Sigmoid colon (tissue), 7 donors: ENCODE results near the gene EXOSC10. TPM values are rescaled to one million over a fixed set of nuclear protein-coding genes. Genes with fewer than 3 reads are reported as not detected.

Experiments used
- DNase-seq: peaks from one replicate; pipeline ENCODE4 v3.0.0-alpha.2; 2019
- H3K27ac ChIP-seq, 4 donors: fragments of 200-600 bp; sonication (generic); one replicate each; pipeline ENCODE4 v1.5.1; 2016 to 2019; ENCODE audit warnings: mild to moderate bottlenecking in 1 of 4
- H3K27me3 ChIP-seq, 3 donors: fragments of 200-600 bp; sonication (generic); one replicate each; pipeline ENCODE4 v1.5.1; 2019; ENCODE audit warnings: mild to moderate bottlenecking in 1 of 3
- H3K36me3 ChIP-seq, 4 donors: fragments of 200-600 bp; sonication (generic); one replicate each; pipeline ENCODE4 v1.5.1; 2016 to 2019
- H3K4me1 ChIP-seq, 4 donors: fragments of 200-600 bp; sonication (generic); one replicate each; pipeline ENCODE4 v1.5.1; 2017 to 2019
- H3K4me3 ChIP-seq, 4 donors: fragments of 200-600 bp; sonication (generic); one replicate each; pipeline ENCODE4 v1.5.1; 2017 to 2019; ENCODE audit warnings: mild to moderate bottlenecking in 2 of 4, moderate library complexity in 1 of 4
- H3K9me3 ChIP-seq, 4 donors: fragments of 200-600 bp in 3 of 4; sonication (generic) in 3 of 4; one replicate each; pipeline versions ENCODE4 v1.5.1 to v1.6.1; 2013 to 2019
- EP300 ChIP-seq, 4 donors: sonication (generic); formaldehyde crosslinking; IDR thresholded peaks; one replicate each; pipeline ENCODE4 v1.6.1; 2017; ENCODE audit warnings: antibody characterized with exemption in 4 of 4
- POLR2A ChIP-seq, 2 donors: fragments of 450-650 bp; IDR thresholded peaks; one replicate each; pipeline ENCODE4 v1.6.1; 2016; ENCODE audit warnings: antibody characterized with exemption in 2 of 2, mild to moderate bottlenecking in 2 of 2, moderate library complexity in 2 of 2
- POLR2AphosphoS5 ChIP-seq, 4 donors: sonication (generic); formaldehyde crosslinking; IDR thresholded peaks; one replicate each; pipeline ENCODE4 v1.6.1; 2017; ENCODE audit warnings: antibody characterized with exemption in 4 of 4
- WGBS, 2 donors: extraction: QIAGEN DNeasy Blood & Tissue Kit; methylation state at CpG; one replicate each; pipeline ENCODE4 v1.1.7; 2013; 5-methylcytosine and 5-hydroxymethylcytosine counted together
- intact Hi-C: fragments of 100-400 bp; cut with DNase I; formaldehyde crosslinking; loops from one replicate; pipeline ENCODE4 v1.15.1; 2023
- polyA plus RNA-seq, 3 donors: library from polyadenylated mRNA; stranded (reverse); fragments of 200-250 nt; gene quantifications; one replicate each; pipeline ENCODE4 v1.2.3, GENCODE V29; 2013
- total RNA-seq, 4 donors: library from RNA; depleted of rRNA; stranded (reverse); fragments of >200 nt; gene quantifications; one replicate each; pipeline ENCODE4 v1.1.0, GENCODE V29; 2016
- TF ChIP-seq, protein P1 (sequence below), 4 experiments: fragments of 450-650 bp in 3 of 4; fragments of 200-600 bp in 1 of 4; IDR thresholded peaks; one replicate each; pipeline ENCODE4 v1.5.1; 2016 to 2019; ENCODE audit warnings: antibody characterized with exemption in 4 of 4, mild to moderate bottlenecking in 3 of 4, moderate library complexity in 2 of 4
- donor health status: healthy with polysubstance abuse.
- donor health status: Bipolar disorder and iron deficiency.
- donor health status: healthy.

Gene EXOSC10
- total and polyA plus RNA-seq, 7 donors: 18.6 to 53.7 (median 38.8) TPM

DNA sequence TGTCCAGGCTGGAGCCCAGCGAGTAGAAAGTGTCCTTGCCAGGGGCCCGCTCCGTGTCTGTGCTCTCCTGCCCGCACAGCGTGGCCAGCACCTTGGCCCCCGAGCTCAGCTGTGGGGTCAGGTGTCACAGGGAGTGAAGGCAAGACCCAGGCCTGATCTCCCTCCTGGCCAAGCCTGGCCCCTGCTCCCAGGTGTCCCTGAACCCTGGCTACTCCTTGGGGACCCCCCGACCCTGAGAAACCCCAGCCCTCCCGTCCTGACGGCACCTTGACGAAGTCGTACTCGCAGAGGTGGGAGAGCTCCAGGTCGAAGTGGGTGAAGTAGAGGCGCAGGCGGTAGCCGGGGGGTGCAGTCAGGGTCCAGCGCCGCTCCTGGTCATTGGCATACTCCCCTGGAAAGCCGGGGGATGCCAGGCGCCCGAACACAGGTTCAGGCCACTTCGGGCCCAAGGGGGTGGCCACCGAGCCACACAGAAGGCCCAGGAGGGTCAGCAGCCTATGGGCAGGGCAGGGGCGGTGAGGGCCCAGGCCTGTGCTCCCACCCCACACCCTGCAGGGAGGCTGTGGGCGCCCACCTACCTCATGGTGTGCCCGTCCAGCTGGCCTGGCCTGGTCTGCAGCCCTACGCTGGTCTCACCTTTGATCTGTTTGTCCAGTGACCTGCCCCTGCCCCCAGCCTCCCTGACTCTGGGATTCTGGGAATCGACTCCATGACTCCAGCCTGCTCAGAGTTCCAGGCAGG lies 52.9 kb downstream of the EXOSC10 start, which contains the start of gene MASP2:
MASP2 (minus strand) TSS at position 615 of the 741 bp plus-strand sequence; CDS start at position 583, 32 bp downstream.
- Histone ChIP-seq H3K27me3 (no peaks in the 10 kb centered on the region), H3K9me3 (no peaks in the 10 kb centered on the region), H3K4me3 (no peak within 1 kb of the TSS), H3K36me3 (no peaks in the 10 kb centered on the region), H3K4me1 (no peaks in the 10 kb centered on the region), H3K27ac (no peak within 1 kb of the TSS)
- peak; percentile 58 for DNase-seq
- intact Hi-C loops: no loop called here
- no peak for TF ChIP-seq POLR2A (IDR thresholded peaks at IDR 0.05)
- TF ChIP-seq, protein P1, sequence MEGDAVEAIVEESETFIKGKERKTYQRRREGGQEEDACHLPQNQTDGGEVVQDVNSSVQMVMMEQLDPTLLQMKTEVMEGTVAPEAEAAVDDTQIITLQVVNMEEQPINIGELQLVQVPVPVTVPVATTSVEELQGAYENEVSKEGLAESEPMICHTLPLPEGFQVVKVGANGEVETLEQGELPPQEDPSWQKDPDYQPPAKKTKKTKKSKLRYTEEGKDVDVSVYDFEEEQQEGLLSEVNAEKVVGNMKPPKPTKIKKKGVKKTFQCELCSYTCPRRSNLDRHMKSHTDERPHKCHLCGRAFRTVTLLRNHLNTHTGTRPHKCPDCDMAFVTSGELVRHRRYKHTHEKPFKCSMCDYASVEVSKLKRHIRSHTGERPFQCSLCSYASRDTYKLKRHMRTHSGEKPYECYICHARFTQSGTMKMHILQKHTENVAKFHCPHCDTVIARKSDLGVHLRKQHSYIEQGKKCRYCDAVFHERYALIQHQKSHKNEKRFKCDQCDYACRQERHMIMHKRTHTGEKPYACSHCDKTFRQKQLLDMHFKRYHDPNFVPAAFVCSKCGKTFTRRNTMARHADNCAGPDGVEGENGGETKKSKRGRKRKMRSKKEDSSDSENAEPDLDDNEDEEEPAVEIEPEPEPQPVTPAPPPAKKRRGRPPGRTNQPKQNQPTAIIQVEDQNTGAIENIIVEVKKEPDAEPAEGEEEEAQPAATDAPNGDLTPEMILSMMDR (IDR thresholded peaks at IDR 0.05): no peak
- TF ChIP-seq EP300 (IDR thresholded peaks at IDR 0.05): no peak
- TF ChIP-seq POLR2AphosphoS5 (IDR thresholded peaks at IDR 0.05): no peak
- 92 to 95% methylated on average over 28 of the region's 28 CpGs for WGBS, 2 donors

DNA sequence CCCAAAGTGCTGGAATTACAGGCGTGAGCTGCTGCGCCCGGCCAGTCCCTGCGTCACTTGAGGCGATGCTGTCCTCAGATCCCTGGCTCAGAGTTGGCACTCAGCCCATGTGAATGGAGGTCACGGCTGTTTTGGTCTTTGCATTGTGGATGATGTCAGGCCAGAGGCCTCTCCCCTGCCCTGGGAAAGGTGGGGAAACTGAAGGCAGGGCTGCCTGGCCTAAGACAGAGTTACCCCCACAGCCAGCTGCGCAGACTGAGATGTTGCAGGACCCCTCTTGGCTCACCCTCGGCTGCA lies 53.5 kb downstream of the EXOSC10 start:
- Histone ChIP-seq H3K27me3 (no peaks in the 10 kb centered on the region), H3K27ac (no peak overlapping the region), H3K4me1 (no peaks in the 10 kb centered on the region), H3K36me3 (no peaks in the 10 kb centered on the region), H3K4me3 (no peak overlapping the region), H3K9me3 (no peaks in the 10 kb centered on the region)
- intact Hi-C loops: no loop called here
- TF ChIP-seq POLR2A (IDR thresholded peaks at IDR 0.05): no peak
- no peak for TF ChIP-seq EP300 (IDR thresholded peaks at IDR 0.05)
- no peak for TF ChIP-seq POLR2AphosphoS5 (IDR thresholded peaks at IDR 0.05)
- TF ChIP-seq, protein P1 (IDR thresholded peaks at IDR 0.05): no peak
- peak; percentile 40 for DNase-seq
- 39 to 80% methylated on average over 8 of the region's 8 CpGs for WGBS, 2 donors

DNA sequence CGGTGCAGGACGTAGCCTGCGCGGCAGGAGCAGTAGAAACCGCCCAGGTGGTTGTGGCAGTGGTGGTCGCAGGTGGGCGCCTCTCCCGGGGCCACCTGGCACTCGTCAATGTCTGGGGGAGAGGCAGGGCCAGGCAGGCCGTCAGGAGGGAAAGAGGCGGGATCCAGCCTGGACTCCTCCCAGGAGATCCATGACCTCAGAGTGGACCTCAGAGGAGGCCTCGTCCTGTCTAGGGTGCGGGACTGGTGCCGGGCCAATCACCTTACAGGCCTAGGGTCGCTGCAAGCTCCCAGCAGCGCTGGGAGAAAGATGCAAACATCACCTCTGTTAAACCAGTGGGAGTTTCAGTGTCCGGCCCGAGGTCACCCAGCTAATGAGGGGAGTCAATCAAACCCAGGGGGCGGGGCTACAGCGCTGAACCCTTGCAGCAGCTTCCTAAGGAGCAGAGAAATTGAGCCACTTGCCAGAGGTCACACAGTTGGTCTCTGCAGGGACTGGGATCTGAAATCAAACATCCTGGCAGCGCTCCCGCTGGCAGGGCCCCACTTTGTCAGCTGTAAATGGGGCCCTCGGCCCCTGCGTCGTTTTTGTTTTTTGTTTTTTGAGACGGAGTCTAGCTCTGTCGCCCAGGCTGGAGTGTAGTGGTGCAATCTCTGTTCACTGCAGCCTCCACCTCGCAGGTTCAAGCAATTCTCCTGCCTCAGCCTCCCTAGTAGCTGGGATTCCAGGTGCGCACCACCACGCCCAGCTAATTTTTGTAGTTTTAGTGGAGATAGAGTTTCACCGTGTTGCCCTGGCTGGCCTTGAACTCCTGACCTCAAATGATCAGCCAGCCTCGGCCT lies 54.0 kb downstream of the EXOSC10 start:
- DNase-seq: peak; percentile 54
- Histone ChIP-seq H3K27ac (no peak overlapping the region), H3K36me3 (no peaks in the 10 kb centered on the region), H3K27me3 (no peaks in the 10 kb centered on the region), H3K4me1 (no peaks in the 10 kb centered on the region), H3K9me3 (no peaks in the 10 kb centered on the region), H3K4me3 (no peak overlapping the region)
- 67 to 70% methylated on average over 32 of the region's 32 CpGs for WGBS, 2 donors
- TF ChIP-seq EP300 (IDR thresholded peaks at IDR 0.05): no peak
- no peak for TF ChIP-seq POLR2AphosphoS5 (IDR thresholded peaks at IDR 0.05)
- TF ChIP-seq, protein P1 (IDR thresholded peaks at IDR 0.05): no peak
- no peak for TF ChIP-seq POLR2A (IDR thresholded peaks at IDR 0.05)
- intact Hi-C loops: no loop called here

DNA sequence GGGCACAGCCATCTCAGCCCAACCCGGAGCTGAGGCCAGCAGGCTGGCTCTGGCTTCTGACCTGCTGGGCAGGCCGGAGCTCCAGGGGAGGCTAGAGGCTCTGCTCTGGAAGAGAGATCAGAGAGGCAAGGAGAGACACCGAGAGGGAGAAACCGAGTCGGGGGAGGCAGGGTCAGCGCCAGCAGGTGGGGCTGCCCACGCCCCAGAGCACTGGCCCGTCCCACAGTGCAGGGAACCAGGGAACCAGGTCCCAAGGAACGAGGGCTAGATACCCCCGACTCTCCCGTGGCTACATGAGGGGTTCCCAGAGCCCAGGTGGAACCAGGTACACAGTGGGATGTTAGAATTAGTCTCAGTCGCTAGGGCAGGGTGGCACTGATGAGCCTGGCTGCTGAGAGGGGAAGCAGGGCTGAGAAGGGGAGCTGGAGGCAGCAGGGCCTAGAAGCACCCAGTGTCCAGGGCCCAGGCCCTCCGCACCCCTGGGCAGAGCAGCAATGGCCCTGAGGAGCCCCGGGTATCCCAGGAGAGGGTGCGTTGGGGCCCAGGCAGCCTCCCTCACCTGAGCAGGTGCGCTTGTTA lies 54.7 kb downstream of the EXOSC10 start:
- Histone ChIP-seq H3K4me3 (no peak overlapping the region), H3K27me3 (no peaks in the 10 kb centered on the region), H3K4me1 (no peaks in the 10 kb centered on the region), H3K36me3 (no peaks in the 10 kb centered on the region), H3K9me3 (no peaks in the 10 kb centered on the region), H3K27ac (no peak overlapping the region)
- no peak for TF ChIP-seq POLR2A (IDR thresholded peaks at IDR 0.05)
- TF ChIP-seq, protein P1 (IDR thresholded peaks at IDR 0.05): no peak
- intact Hi-C loops: no loop called here
- WGBS, 2 donors: 82 to 83% methylated on average over 16 of the region's 16 CpGs
- peak; percentile 38 for DNase-seq
